Muscle layer of colon (tissue), 2 donors: Measurements from ENCODE around the gene GRPEL1.

Experiments
- H3K27ac ChIP-seq: one replicate; pipeline ENCODE4 v1.7.0; 2013; ENCODE audit warnings: low read depth, mild to moderate bottlenecking, low read length, moderate library complexity
- H3K27me3 ChIP-seq, 2 donors: one replicate each; pipeline ENCODE4 v1.7.0; 2013; ENCODE audit warnings: low read length in 2 of 2, mild to moderate bottlenecking in 2 of 2; ENCODE audit not compliant: insufficient read depth in 2 of 2, control insufficient read depth in 1 of 2
- H3K36me3 ChIP-seq: one replicate; pipeline ENCODE4 v1.7.0; 2013; ENCODE audit warnings: mild to moderate bottlenecking, low read length; ENCODE audit not compliant: insufficient read depth
- H3K4me1 ChIP-seq: one replicate; pipeline ENCODE4 v1.7.0; 2013; ENCODE audit warnings: mild to moderate bottlenecking, low read length; ENCODE audit not compliant: insufficient read depth
- H3K4me3 ChIP-seq, 2 donors: one replicate each; pipeline ENCODE4 v1.7.0; 2013; ENCODE audit warnings: low read length in 2 of 2, low read depth in 1 of 2, mild to moderate bottlenecking in 1 of 2, moderate library complexity in 1 of 2
- H3K9ac ChIP-seq: one replicate; pipeline ENCODE4 v1.7.0; 2013; ENCODE audit warnings: low read length
- H3K9me3 ChIP-seq: one replicate; pipeline ENCODE4 v1.7.0; 2013; ENCODE audit warnings: mild to moderate bottlenecking, low read length
- donor health status: abdominal sarcoma.
- donor health status: Adenocarcinoma of cecum.

GRPEL1 gene

GRCh38 chr4:7041801-7042502, 25.9 kb downstream of the GRPEL1 start:
- Histone ChIP-seq H3K27ac (peak overlapping the region; percentile 90), H3K4me1 (peaks cover 36% of the 10 kb centered on the region), H3K9me3 (no peaks in the 10 kb centered on the region), H3K27me3 (no peaks in the 10 kb centered on the region), H3K9ac (no peak overlapping the region), H3K36me3 (peaks cover 6% of the 10 kb centered on the region), H3K4me3 (peak overlapping the region; percentile 64 to 98)

GRCh38 chr4:7041246-7041645, 26.6 kb downstream of the GRPEL1 start:
- Histone ChIP-seq H3K27me3 (no peaks in the 10 kb centered on the region), H3K27ac (no peak overlapping the region), H3K36me3 (peaks cover 6% of the 10 kb centered on the region), H3K4me3 (peak overlapping the region in 1 of 2 donors; percentile 64), H3K9me3 (no peaks in the 10 kb centered on the region), H3K9ac (no peak overlapping the region), H3K4me1 (peaks cover 29% of the 10 kb centered on the region)

GRCh38 chr4:7040765-7041164, 27.1 kb downstream of the GRPEL1 start:
- Histone ChIP-seq H3K4me3 (no peak overlapping the region), H3K4me1 (peaks cover 24% of the 10 kb centered on the region), H3K36me3 (peaks cover 5% of the 10 kb centered on the region), H3K9ac (no peak overlapping the region), H3K27me3 (no peaks in the 10 kb centered on the region), H3K9me3 (no peaks in the 10 kb centered on the region), H3K27ac (no peak overlapping the region)

GRCh38 chr4:7037425-7037824, 30.4 kb downstream of the GRPEL1 start:
- no peaks in the 10 kb centered on the region for H3K27me3 ChIP-seq

GRCh38 chr4:7034262-7035081, 33.4 kb downstream of the GRPEL1 start:
- Histone ChIP-seq H3K27ac (no peak overlapping the region), H3K36me3 (peaks cover 26% of the 10 kb centered on the region), H3K4me1 (no peaks in the 10 kb centered on the region), H3K9me3 (no peaks in the 10 kb centered on the region), H3K9ac (no peak overlapping the region), H3K27me3 (no peaks in the 10 kb centered on the region), H3K4me3 (no peak overlapping the region)

More at GRCh38 chr4:7037425-7037824, 30.4 kb downstream of the GRPEL1 start:
- Histone ChIP-seq H3K9me3 (no peaks in the 10 kb centered on the region), H3K4me1 (peaks cover 9% of the 10 kb centered on the region), H3K36me3 (peaks cover under 1% of the 10 kb centered on the region), H3K27ac (no peak overlapping the region), H3K9ac (no peak overlapping the region), H3K4me3 (no peak overlapping the region)

- Histone ChIP-seq H3K9me3 (no peaks in the 10 kb centered on the region), H3K9ac (no peak overlapping the region), H3K4me3 (no peak overlapping the region), H3K27ac (no peak overlapping the region), H3K36me3 (peaks cover 32% of the 10 kb centered on the region), H3K4me1 (no peaks in the 10 kb centered on the region), H3K27me3 (no peaks in the 10 kb centered on the region)
Measured at GRCh38 chr4:7032596-7032995, 35.3 kb downstream of the GRPEL1 start.

GRCh38 chr4:7031558-7032449, 36.1 kb downstream of the GRPEL1 start:
- H3K27ac ChIP-seq = no peak overlapping the region
- H3K27me3 ChIP-seq = no peaks in the 10 kb centered on the region
- H3K4me1 ChIP-seq = no peaks in the 10 kb centered on the region
- peaks cover 38% of the 10 kb centered on the region for H3K36me3 ChIP-seq
- no peak overlapping the region for H3K9ac ChIP-seq
- no peaks in the 10 kb centered on the region for H3K9me3 ChIP-seq
- no peak overlapping the region for H3K4me3 ChIP-seq

GRCh38 chr4:7030856-7031255, 37.0 kb downstream of the GRPEL1 start:
- H3K36me3 ChIP-seq = peaks cover 38% of the 10 kb centered on the region
- no peak overlapping the region for H3K27ac ChIP-seq
- no peaks in the 10 kb centered on the region for H3K9me3 ChIP-seq
- no peak overlapping the region for H3K4me3 ChIP-seq
- no peaks in the 10 kb centered on the region for H3K27me3 ChIP-seq
- H3K4me1 ChIP-seq = no peaks in the 10 kb centered on the region
- H3K9ac ChIP-seq = no peak overlapping the region

- Histone ChIP-seq H3K4me3 (no peak overlapping the region), H3K27me3 (no peaks in the 10 kb centered on the region), H3K4me1 (no peaks in the 10 kb centered on the region), H3K36me3 (peaks cover 47% of the 10 kb centered on the region), H3K9me3 (no peaks in the 10 kb centered on the region), H3K9ac (no peak overlapping the region), H3K27ac (no peak overlapping the region)
Measured at GRCh38 chr4:7029921-7030320, 37.9 kb downstream of the GRPEL1 start.

GRCh38 chr4:7029212-7029611, 38.7 kb downstream of the GRPEL1 start:
- H3K9ac ChIP-seq = no peak overlapping the region
- H3K27ac ChIP-seq = no peak overlapping the region
- no peaks in the 10 kb centered on the region for H3K27me3 ChIP-seq
- H3K9me3 ChIP-seq = no peaks in the 10 kb centered on the region
- H3K4me3 ChIP-seq = no peak overlapping the region
- peaks cover 49% of the 10 kb centered on the region for H3K36me3 ChIP-seq
- no peaks in the 10 kb centered on the region for H3K4me1 ChIP-seq

GRCh38 chr4:7027913-7028312, 40.0 kb downstream of the GRPEL1 start:
- H3K9me3 ChIP-seq = no peaks in the 10 kb centered on the region
- no peak overlapping the region for H3K4me3 ChIP-seq
- no peak overlapping the region for H3K9ac ChIP-seq
- no peaks in the 10 kb centered on the region for H3K4me1 ChIP-seq
- H3K27me3 ChIP-seq = no peaks in the 10 kb centered on the region
- H3K36me3 ChIP-seq = peaks cover 49% of the 10 kb centered on the region
- no peak overlapping the region for H3K27ac ChIP-seq
